Ovary (tissue), 9 donors: ENCODE measurements around the gene KRT84. TPM values are rescaled to one million over a fixed set of nuclear protein-coding genes. Genes with fewer than 3 reads are reported as not detected.

Experiments used
- DNase-seq, 5 donors: peaks; one replicate each; pipeline ENCODE4 v3.0.0-alpha.2; 2019 to 2020
- H3K27ac ChIP-seq, 2 donors: fragments of 200-600 bp; one replicate each; pipeline versions ENCODE4 v1.5.1 to v1.8.0; 2019 to 2022
- H3K27me3 ChIP-seq: fragments of 200-600 bp; one replicate; pipeline ENCODE4 v1.8.0; 2022
- H3K36me3 ChIP-seq: fragments of 200-600 bp; sonication (generic); one replicate; pipeline ENCODE4 v1.5.1; 2019
- H3K4me1 ChIP-seq: one replicate; pipeline ENCODE4 v1.8.1; 2013; ENCODE audit warnings: mild to moderate bottlenecking, moderate library complexity; ENCODE audit not compliant: insufficient read depth
- H3K4me3 ChIP-seq: fragments of 200-600 bp; sonication (generic); one replicate; pipeline ENCODE4 v1.5.1; 2017
- H3K9me3 ChIP-seq, 2 donors: fragments of 200-600 bp in 1 of 2; sonication (generic) in 1 of 2; one replicate each; pipeline versions ENCODE4 v1.5.1 to v1.8.1; 2013 to 2019; ENCODE audit warnings: mild to moderate bottlenecking in 1 of 2, moderate library complexity in 1 of 2
- EP300 ChIP-seq: sonication (generic); formaldehyde crosslinking; IDR thresholded peaks from one replicate; pipeline ENCODE4 v1.6.1; 2017; ENCODE audit warnings: antibody characterized with exemption
- POLR2A ChIP-seq: fragments of 450-650 bp; IDR thresholded peaks from one replicate; pipeline ENCODE4 v1.6.1; 2017; ENCODE audit warnings: antibody characterized with exemption, mild to moderate bottlenecking, moderate library complexity
- WGBS, 3 donors: extraction: QIAGEN DNeasy Blood & Tissue Kit in 1 of 3; methylation state at CpG; one replicate each; pipeline versions ENCODE4 v1.1.5 to v1.1.7; 2013 to 2017; 5-methylcytosine and 5-hydroxymethylcytosine counted together
- intact Hi-C, 4 donors: fragments of 100-400 bp; cut with DNase I; formaldehyde crosslinking; loops; one replicate each; pipeline versions ENCODE4 v1.11.0 to v1.15.1; 2022 to 2023
- polyA plus RNA-seq, 2 donors: library from polyadenylated mRNA; stranded (reverse); fragments of 200-250 nt in 1 of 2; fragments of 350-450 nt in 1 of 2; fragmentation: Illumina TruSeq in 1 of 2; extraction: RNeasy Lipid Tissue Mini Kit (QIAGEN cat#74804) in 1 of 2; gene quantifications; one replicate each; pipeline ENCODE4 v1.2.3, GENCODE V29; 2013 to 2014
- total RNA-seq, 7 donors: library from RNA; depleted of rRNA in 2 of 7; stranded (reverse); fragments of >200 nt in 2 of 7; fragmentation: NEBNext Ultra II Directional in 3 of 7; extraction: Animal tissue kit (Norgen Biotek cat#: 25700) in 3 of 7; gene quantifications; one replicate each; pipeline versions ENCODE4 v1.1.0 to v1.2.4, GENCODE V29; 2016 to 2023
- TF ChIP-seq, protein P1 (sequence below), 3 donors: fragments of 450-650 bp in 2 of 3; fragments of 200-600 bp in 1 of 3; IDR thresholded peaks; one replicate each; pipeline versions ENCODE4 v1.5.1 to v1.8.0; 2016 to 2022; ENCODE audit warnings: antibody characterized with exemption in 3 of 3, mild to moderate bottlenecking in 1 of 3
- donor health status: DM: no; HTN: no; CAD: no; lungs with moderate emphysema.
- donor health status: DM: no; HTN: no; CAD: no.
- donor health status: Bipolar disorder and iron deficiency.
- donor health status: DM: yes; HTN: yes; CAD: no.
- donor health status: DM: no; HTN: no; CAD: no.
- donor health status: DM: yes; HTN: yes; CAD: no.

KRT84 gene
- total and polyA plus RNA-seq, 9 donors: not detected

DNA sequence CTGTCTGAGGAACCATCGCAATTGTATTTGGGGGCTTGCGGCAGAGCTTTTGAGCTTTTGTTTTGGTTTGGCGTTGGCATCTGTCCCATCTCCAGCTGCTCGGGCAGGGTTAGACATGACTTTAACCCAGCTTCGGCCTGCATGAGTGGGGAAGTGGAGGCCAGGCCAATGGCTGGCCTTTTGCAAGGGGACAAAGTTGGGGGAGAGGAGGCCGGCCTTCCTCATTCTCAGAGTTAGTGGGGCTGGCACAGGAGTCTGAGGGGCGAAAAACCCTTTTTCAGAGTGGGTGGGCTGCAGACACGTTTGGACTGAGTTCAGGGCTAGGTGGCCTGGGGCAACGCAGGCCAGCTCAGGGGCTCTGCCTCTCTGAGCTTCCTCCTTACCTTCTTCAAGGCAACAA lies 15.5 kb upstream of the KRT84 start:
- Histone ChIP-seq H3K27me3 (no peaks in the 10 kb centered on the region), H3K4me3 (no peak overlapping the region), H3K27ac (no peak overlapping the region), H3K36me3 (no peaks in the 10 kb centered on the region), H3K4me1 (no peaks in the 10 kb centered on the region), H3K9me3 (no peaks in the 10 kb centered on the region)
- WGBS, 3 donors: 71 to 79% (median 72%) methylated on average over 9 of the region's 9 CpGs
- intact Hi-C loops: no loop called here
- TF ChIP-seq POLR2A (no peak), EP300 (no peak)
- TF ChIP-seq, protein P1, sequence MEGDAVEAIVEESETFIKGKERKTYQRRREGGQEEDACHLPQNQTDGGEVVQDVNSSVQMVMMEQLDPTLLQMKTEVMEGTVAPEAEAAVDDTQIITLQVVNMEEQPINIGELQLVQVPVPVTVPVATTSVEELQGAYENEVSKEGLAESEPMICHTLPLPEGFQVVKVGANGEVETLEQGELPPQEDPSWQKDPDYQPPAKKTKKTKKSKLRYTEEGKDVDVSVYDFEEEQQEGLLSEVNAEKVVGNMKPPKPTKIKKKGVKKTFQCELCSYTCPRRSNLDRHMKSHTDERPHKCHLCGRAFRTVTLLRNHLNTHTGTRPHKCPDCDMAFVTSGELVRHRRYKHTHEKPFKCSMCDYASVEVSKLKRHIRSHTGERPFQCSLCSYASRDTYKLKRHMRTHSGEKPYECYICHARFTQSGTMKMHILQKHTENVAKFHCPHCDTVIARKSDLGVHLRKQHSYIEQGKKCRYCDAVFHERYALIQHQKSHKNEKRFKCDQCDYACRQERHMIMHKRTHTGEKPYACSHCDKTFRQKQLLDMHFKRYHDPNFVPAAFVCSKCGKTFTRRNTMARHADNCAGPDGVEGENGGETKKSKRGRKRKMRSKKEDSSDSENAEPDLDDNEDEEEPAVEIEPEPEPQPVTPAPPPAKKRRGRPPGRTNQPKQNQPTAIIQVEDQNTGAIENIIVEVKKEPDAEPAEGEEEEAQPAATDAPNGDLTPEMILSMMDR (IDR thresholded peaks at IDR 0.05): no peak
- no peak for DNase-seq

DNA sequence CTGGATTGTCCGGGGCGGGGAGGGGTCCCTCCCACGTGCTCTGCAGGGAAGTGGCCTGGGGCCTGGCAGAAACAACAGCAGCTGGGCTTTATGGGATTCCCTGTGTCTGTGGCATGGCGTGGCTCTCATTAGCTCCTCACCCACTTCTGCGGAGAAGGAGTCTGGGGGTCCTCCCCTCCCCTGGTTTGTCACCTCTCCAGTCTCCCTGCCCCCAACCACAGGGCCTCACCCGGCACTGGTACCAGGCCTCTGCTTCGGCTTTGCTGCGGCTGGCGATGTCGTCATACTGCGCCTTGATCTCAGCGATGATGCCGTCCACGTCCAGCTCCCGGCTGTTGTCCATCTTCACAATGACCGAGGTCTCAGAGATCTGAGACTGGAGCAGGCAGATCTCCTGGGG lies 14.3 kb upstream of the KRT84 start:
- Histone ChIP-seq H3K9me3 (no peaks in the 10 kb centered on the region), H3K27me3 (no peaks in the 10 kb centered on the region), H3K36me3 (no peaks in the 10 kb centered on the region), H3K4me1 (no peaks in the 10 kb centered on the region), H3K4me3 (no peak overlapping the region), H3K27ac (no peak overlapping the region)
- intact Hi-C loops: no loop called here
- no peak for DNase-seq
- TF ChIP-seq, protein P1 (IDR thresholded peaks at IDR 0.05): no peak
- TF ChIP-seq POLR2A (no peak), EP300 (no peak)
- WGBS, 3 donors: 87 to 94% (median 91%) methylated on average over 16 of the region's 16 CpGs

DNA sequence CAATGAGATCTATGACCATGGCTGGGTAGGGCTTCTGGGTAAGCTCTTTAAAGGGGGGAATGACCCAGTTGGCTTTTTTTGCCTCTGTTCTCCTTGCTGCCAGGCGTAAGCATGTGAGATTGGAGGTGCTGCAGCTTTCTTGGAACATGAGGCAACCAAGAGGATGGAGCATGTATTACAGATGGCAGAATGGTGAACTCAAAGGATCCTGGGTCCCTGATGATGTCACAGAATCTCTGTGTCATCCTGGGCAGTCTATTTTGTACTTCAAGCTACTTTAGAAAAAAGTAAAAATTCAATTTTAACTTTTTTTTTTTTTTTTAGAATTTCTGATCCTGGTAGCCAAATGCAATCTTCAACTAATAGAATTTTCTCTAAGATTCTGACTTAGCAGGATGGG lies 12.7 kb upstream of the KRT84 start:
- Histone ChIP-seq H3K27ac (no peak overlapping the region), H3K9me3 (no peaks in the 10 kb centered on the region), H3K4me3 (no peak overlapping the region), H3K36me3 (no peaks in the 10 kb centered on the region), H3K27me3 (no peaks in the 10 kb centered on the region), H3K4me1 (no peaks in the 10 kb centered on the region)
- no peak for DNase-seq
- WGBS, 3 donors: 81 to 93% (median 81%) methylated on average over 1 of the region's 1 CpG
- intact Hi-C loops: no loop called here
- no peak for TF ChIP-seq EP300
- no peak for TF ChIP-seq POLR2A
- TF ChIP-seq, protein P1 (IDR thresholded peaks at IDR 0.05): no peak

DNA sequence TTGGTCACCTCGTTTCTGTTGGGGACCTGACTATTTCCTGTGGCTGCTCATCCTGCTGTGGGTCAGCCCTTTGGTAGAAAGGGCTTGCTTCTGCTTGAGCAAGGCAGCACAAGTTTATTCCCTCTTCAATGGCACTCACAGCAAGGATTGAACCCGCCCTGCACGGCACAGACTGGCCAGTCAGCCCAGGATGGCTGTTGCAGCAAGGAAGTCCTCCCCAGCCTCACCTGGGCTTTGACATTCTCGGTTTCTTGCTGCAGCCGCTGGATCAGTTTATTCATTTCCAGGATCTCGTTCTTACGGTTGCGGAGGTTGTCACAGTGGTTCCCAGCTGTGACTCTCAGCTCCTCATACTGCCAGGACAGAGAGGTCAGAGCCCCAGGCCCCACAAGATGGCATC lies 11.2 kb upstream of the KRT84 start:
- WGBS, 3 donors: 83 to 87% (median 86%) methylated on average over 8 of the region's 8 CpGs
- H3K4me3 ChIP-seq: no peak overlapping the region
- DNase-seq: no peak
- no peaks in the 10 kb centered on the region for H3K36me3 ChIP-seq
- H3K9me3 ChIP-seq: no peaks in the 10 kb centered on the region
- H3K27me3 ChIP-seq: no peaks in the 10 kb centered on the region
- TF ChIP-seq POLR2A: no peak
- TF ChIP-seq EP300: no peak
- TF ChIP-seq, protein P1 (IDR thresholded peaks at IDR 0.05): no peak
- no peaks in the 10 kb centered on the region for H3K4me1 ChIP-seq
- intact Hi-C loops: loop anchor here in 1 of 4 donors (1.0 kb wide), 1 partner anchor 19 kb away; no protein-coding TSS in a partner anchor
- no peak overlapping the region for H3K27ac ChIP-seq
